Right lobe of liver (tissue), 4 donors: ENCODE data around the gene TMEM131.

Experiments used
- CTCF ChIP-seq, 4 donors: fragments of 200-600 bp in 3 of 4; fragments of 450-650 bp in 1 of 4; IDR thresholded peaks; one replicate each; pipeline versions ENCODE4 v1.5.1 to v1.8.0; 2016 to 2022; ENCODE audit warnings: antibody characterized with exemption in 4 of 4, mild to moderate bottlenecking in 2 of 4
- POLR2A ChIP-seq: fragments of 450-650 bp; IDR thresholded peaks from one replicate; pipeline ENCODE4 v1.6.1; 2017; ENCODE audit warnings: antibody characterized with exemption, mild to moderate bottlenecking
- donor health status: DM: no; HTN: no; CAD: no.
- donor health status: DM: no; HTN: no; CAD: no.
- donor health status: DM: no; HTN: yes; CAD: no.

GRCh38 chr2:98020992-98021713, 25.4 kb upstream of the TMEM131 start:
- no peak for TF ChIP-seq CTCF (IDR thresholded peaks at IDR 0.05)
- no peak for TF ChIP-seq POLR2A
